HEK293 (cell line): ENCODE measurements around the gene UPB1.
A peak's percentile ranks its signal among the peaks of the same experiment; 100 is the strongest.

Experiments used
- CTCF ChIA-PET: fragments of 350-600 bp; formaldehyde crosslinking; extraction: SDS; loops from one replicate; lab custom pipeline; 2021; ENCODE audit warnings: antibody characterized with exemption; lab: Yijun Ruan, JAX
- POLR2A ChIA-PET: fragments of 300-600 bp; formaldehyde crosslinking; extraction: SDS; loops from one replicate; lab custom pipeline; 2020; ENCODE audit warnings: antibody characterized with exemption, inconsistent platforms; lab: Yijun Ruan, JAX
- H3K27ac ChIP-seq: fragments of 200-500 bp; sonication (Bioruptor generic); 2 replicates; pipeline ENCODE4 v1.5.1; 2014; ENCODE audit warnings: low read depth, low read length, control low read depth, inconsistent platforms; ENCODE audit errors: extremely low read depth
- H3K36me3 ChIP-seq, 2 experiments: fragments of 200-500 bp in 1 of 2; sonication (Bioruptor generic) in 1 of 2; 1 replicate in 1 of 2; 2 replicates in 1 of 2; pipeline ENCODE4 v1.5.1; 2014 to 2017; ENCODE audit warnings: inconsistent platforms in 2 of 2, low read length in 2 of 2; ENCODE audit not compliant: control insufficient read depth in 2 of 2, insufficient read depth in 1 of 2
- H3K4me1 ChIP-seq: fragments of 200-500 bp; sonication (Bioruptor generic); 2 replicates; pipeline ENCODE4 v1.5.1; 2014; ENCODE audit warnings: mild to moderate bottlenecking, low read length, inconsistent platforms; ENCODE audit not compliant: control insufficient read depth, insufficient read depth
- H3K4me3 ChIP-seq: 2 replicates; pipeline ENCODE4 v1.5.1; 2011; ENCODE audit warnings: low read depth, mild to moderate bottlenecking, control low read depth, low read length, moderate library complexity
- H3K9me3 ChIP-seq: fragments of 200-500 bp; sonication (Bioruptor generic); 2 replicates; pipeline ENCODE4 v1.5.1; 2014; ENCODE audit warnings: low read depth, low read length, inconsistent platforms; ENCODE audit not compliant: control insufficient read depth, insufficient read depth
- FEZF1 ChIP-seq: fragments of 450-650 bp; formaldehyde crosslinking; IDR thresholded peaks from 2 replicates; pipeline ENCODE4 v1.5.1; 2016; ENCODE audit warnings: missing biosample characterization, missing genetic modification characterization
- HOXD13 ChIP-seq: sonication (generic); formaldehyde crosslinking; IDR thresholded peaks from 2 replicates; pipeline ENCODE4 v1.8.0; 2022; ENCODE audit warnings: missing genetic modification reagents, borderline replicate concordance
- MEIS1 ChIP-seq: sonication (generic); formaldehyde crosslinking; IDR thresholded peaks from 2 replicates; pipeline ENCODE4 v1.8.1; 2022; ENCODE audit warnings: missing genetic modification reagents, mild to moderate bottlenecking, borderline replicate concordance
- MZF1 ChIP-seq: fragments of 450-650 bp; formaldehyde crosslinking; IDR thresholded peaks from 2 replicates; pipeline ENCODE4 v1.5.1; 2017; ENCODE audit warnings: missing biosample characterization, missing genetic modification characterization, borderline replicate concordance
- OVOL3 ChIP-seq: fragments of 450-650 bp; formaldehyde crosslinking; IDR thresholded peaks from 2 replicates; pipeline ENCODE4 v1.5.1; 2016; ENCODE audit warnings: missing biosample characterization, missing genetic modification characterization
- SCRT1 ChIP-seq: fragments of 450-650 bp; formaldehyde crosslinking; IDR thresholded peaks from 2 replicates; pipeline ENCODE4 v1.5.1; 2016; ENCODE audit warnings: missing biosample characterization, missing genetic modification characterization, borderline replicate concordance
- SCRT2 ChIP-seq: fragments of 450-650 bp; formaldehyde crosslinking; IDR thresholded peaks from 2 replicates; pipeline ENCODE4 v1.5.1; 2016; ENCODE audit warnings: missing biosample characterization, missing genetic modification characterization
- SP3 ChIP-seq: fragments of 450-650 bp; formaldehyde crosslinking; IDR thresholded peaks from 2 replicates; pipeline ENCODE4 v1.5.1; 2016; ENCODE audit warnings: missing biosample characterization, missing genetic modification characterization
- ZFP3 ChIP-seq: fragments of 450-650 bp; formaldehyde crosslinking; IDR thresholded peaks from 2 replicates; pipeline ENCODE4 v1.5.1; 2016; ENCODE audit warnings: low read depth, missing biosample characterization, missing genetic modification characterization
- ZNF121 ChIP-seq: fragments of 450-650 bp; formaldehyde crosslinking; IDR thresholded peaks from 2 replicates; pipeline ENCODE4 v1.5.1; 2016; ENCODE audit warnings: missing biosample characterization, missing genetic modification characterization
- ZNF239 ChIP-seq: fragments of 450-650 bp; formaldehyde crosslinking; IDR thresholded peaks from 2 replicates; pipeline ENCODE4 v1.5.1; 2016; ENCODE audit warnings: missing biosample characterization, missing genetic modification characterization
- ZNF302 ChIP-seq: fragments of 450-650 bp; formaldehyde crosslinking; IDR thresholded peaks from 2 replicates; pipeline ENCODE4 v1.5.1; 2016; ENCODE audit warnings: missing biosample characterization, missing genetic modification characterization, low read depth
- ZNF311 ChIP-seq: fragments of 450-650 bp; formaldehyde crosslinking; IDR thresholded peaks from 2 replicates; pipeline ENCODE4 v1.5.1; 2017; ENCODE audit warnings: missing biosample characterization, missing genetic modification characterization, borderline replicate concordance
- ZNF391 ChIP-seq: fragments of 450-650 bp; formaldehyde crosslinking; IDR thresholded peaks from 2 replicates; pipeline ENCODE4 v1.5.1; 2016; ENCODE audit warnings: low read depth, missing biosample characterization, missing genetic modification characterization, borderline replicate concordance
- ZNF394 ChIP-seq: fragments of 450-650 bp; formaldehyde crosslinking; IDR thresholded peaks from 2 replicates; pipeline ENCODE4 v1.5.1; 2016; ENCODE audit warnings: missing biosample characterization, missing genetic modification characterization, mild to moderate bottlenecking, moderate library complexity, borderline replicate concordance
- ZNF449 ChIP-seq: fragments of 450-650 bp; formaldehyde crosslinking; IDR thresholded peaks from 2 replicates; pipeline ENCODE4 v1.5.1; 2017; ENCODE audit warnings: missing biosample characterization, mild to moderate bottlenecking, missing genetic modification characterization, moderate library complexity
- ZNF521 ChIP-seq: fragments of 450-650 bp; formaldehyde crosslinking; IDR thresholded peaks from 2 replicates; pipeline ENCODE4 v1.5.1; 2017; ENCODE audit warnings: missing biosample characterization, mild to moderate bottlenecking, missing genetic modification characterization
- ZNF529 ChIP-seq: fragments of 450-650 bp; formaldehyde crosslinking; IDR thresholded peaks from 2 replicates; pipeline ENCODE4 v1.5.1; 2017; ENCODE audit warnings: missing genetic modification characterization, missing biosample characterization; ENCODE audit not compliant: insufficient replicate concordance
- ZNF544 ChIP-seq: fragments of 450-650 bp; formaldehyde crosslinking; IDR thresholded peaks from 2 replicates; pipeline ENCODE4 v1.5.0; 2017; ENCODE audit warnings: missing biosample characterization, missing genetic modification characterization
- ZNF560 ChIP-seq: fragments of 450-650 bp; formaldehyde crosslinking; IDR thresholded peaks from 2 replicates; pipeline ENCODE4 v1.5.1; 2017; ENCODE audit warnings: missing biosample characterization, missing genetic modification characterization, borderline replicate concordance
- ZNF658 ChIP-seq: fragments of 450-650 bp; formaldehyde crosslinking; IDR thresholded peaks from 2 replicates; pipeline ENCODE4; 2016; ENCODE audit warnings: missing biosample characterization, missing genetic modification characterization
- ZNF76 ChIP-seq: fragments of 450-650 bp; formaldehyde crosslinking; IDR thresholded peaks from 2 replicates; pipeline ENCODE4; 2016; ENCODE audit warnings: low read depth, missing biosample characterization, missing genetic modification characterization, borderline replicate concordance
- ZSCAN16 ChIP-seq: fragments of 450-650 bp; formaldehyde crosslinking; IDR thresholded peaks from 2 replicates; pipeline ENCODE4 v1.5.1; 2016; ENCODE audit warnings: missing biosample characterization, missing genetic modification characterization
- TF ChIP-seq, protein P1 (sequence below): fragments of 450-650 bp; formaldehyde crosslinking; IDR thresholded peaks from 2 replicates; pipeline ENCODE4 v1.5.1; 2016; ENCODE audit warnings: missing biosample characterization, missing genetic modification characterization
- TF ChIP-seq, protein P2 (sequence below): fragments of 450-650 bp; formaldehyde crosslinking; IDR thresholded peaks from 2 replicates; pipeline ENCODE4 v1.5.1; 2016; ENCODE audit warnings: missing biosample characterization, missing genetic modification characterization
- TF ChIP-seq, protein P3 (sequence below): fragments of 450-650 bp; formaldehyde crosslinking; IDR thresholded peaks from 2 replicates; pipeline ENCODE4 v1.5.1; 2016; ENCODE audit warnings: missing biosample characterization, missing genetic modification characterization
- TF ChIP-seq, protein P4 (sequence below): fragments of 450-650 bp; formaldehyde crosslinking; IDR thresholded peaks from 2 replicates; pipeline ENCODE4 v1.5.1; 2016; ENCODE audit warnings: missing biosample characterization, missing genetic modification characterization

Gene UPB1

DNA sequence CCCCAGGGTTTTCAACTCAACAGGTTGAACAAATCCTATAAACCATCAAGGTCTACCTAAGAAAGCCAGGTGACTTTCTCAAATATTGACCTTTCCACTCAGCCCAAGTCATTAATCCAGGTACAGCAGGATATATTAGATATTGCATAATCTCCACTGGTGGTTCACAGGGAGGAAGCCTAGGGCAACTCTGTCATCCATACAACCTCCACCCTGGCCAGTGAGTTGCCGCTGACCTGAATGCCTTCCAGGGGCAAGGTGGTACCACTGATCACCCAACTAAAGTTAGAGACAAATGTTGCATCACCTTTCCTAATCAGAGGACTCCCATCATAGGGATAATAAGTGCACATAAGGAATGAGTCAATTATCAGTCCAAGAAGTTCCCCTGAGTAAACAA is 36.9 kb downstream of the UPB1 start:
- Histone ChIP-seq H3K36me3 (no peaks in the 10 kb centered on the region), H3K4me3 (no peak overlapping the region), H3K4me1 (no peaks in the 10 kb centered on the region), H3K27ac (no peak overlapping the region), H3K9me3 (no peaks in the 10 kb centered on the region)
- ChIA-PET POLR2A (interaction anchor here (1.2 kb wide), 1 partner anchor 23 kb away, joined by 6 read pairs; the partner anchor contains the start of gene GUCD1), CTCF (interaction anchor here (1.0 kb wide), 1 partner anchor 29 kb away, joined by 3 read pairs; no protein-coding TSS in a partner anchor)
- TF ChIP-seq SCRT2 (tag by site-specific recombination) (0 out of 2 replicates have a peak, but pooled peaks have one; percentile 13), ZSCAN16 (tag by site-specific recombination) (no peak)
- TF ChIP-seq, protein P1, sequence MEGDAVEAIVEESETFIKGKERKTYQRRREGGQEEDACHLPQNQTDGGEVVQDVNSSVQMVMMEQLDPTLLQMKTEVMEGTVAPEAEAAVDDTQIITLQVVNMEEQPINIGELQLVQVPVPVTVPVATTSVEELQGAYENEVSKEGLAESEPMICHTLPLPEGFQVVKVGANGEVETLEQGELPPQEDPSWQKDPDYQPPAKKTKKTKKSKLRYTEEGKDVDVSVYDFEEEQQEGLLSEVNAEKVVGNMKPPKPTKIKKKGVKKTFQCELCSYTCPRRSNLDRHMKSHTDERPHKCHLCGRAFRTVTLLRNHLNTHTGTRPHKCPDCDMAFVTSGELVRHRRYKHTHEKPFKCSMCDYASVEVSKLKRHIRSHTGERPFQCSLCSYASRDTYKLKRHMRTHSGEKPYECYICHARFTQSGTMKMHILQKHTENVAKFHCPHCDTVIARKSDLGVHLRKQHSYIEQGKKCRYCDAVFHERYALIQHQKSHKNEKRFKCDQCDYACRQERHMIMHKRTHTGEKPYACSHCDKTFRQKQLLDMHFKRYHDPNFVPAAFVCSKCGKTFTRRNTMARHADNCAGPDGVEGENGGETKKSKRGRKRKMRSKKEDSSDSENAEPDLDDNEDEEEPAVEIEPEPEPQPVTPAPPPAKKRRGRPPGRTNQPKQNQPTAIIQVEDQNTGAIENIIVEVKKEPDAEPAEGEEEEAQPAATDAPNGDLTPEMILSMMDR: no peak

DNA sequence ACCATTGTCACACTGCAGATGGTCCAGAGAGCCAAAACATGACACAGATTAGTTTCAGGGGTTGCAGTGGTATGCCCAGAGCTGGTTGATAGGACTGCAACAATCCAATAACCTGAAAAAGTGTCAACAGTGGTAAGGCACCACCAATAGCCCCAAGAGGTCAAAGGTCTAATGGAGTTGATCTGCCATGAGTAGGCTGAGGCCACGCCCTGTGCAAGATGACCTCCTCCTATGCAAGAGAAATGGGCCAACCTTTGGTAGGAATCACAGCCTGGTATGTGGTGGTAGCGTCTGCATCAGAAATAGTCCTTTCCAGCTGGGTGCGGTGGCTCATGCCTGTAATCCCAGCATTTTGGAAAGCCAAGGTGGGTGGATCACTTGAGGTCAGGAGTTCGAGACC is 40.2 kb downstream of the UPB1 start:
- POLR2A ChIA-PET: no interaction called here
- CTCF ChIA-PET: interaction anchor here (0.6 to 1.7 kb wide), 3 partner anchors 9 to 24 kb away, joined by 3 to 13 read pairs (median 5); no protein-coding TSS in a partner anchor
- H3K27ac ChIP-seq: no peak overlapping the region
- H3K4me1 ChIP-seq: no peaks in the 10 kb centered on the region
- H3K4me3 ChIP-seq: no peak overlapping the region
- H3K9me3 ChIP-seq: no peaks in the 10 kb centered on the region
- TF ChIP-seq MEIS1 (no peak), ZNF658 (tag by site-specific recombination) (no peak), FEZF1 (no peak), ZNF560 (tag by site-specific recombination) (no peak), ZNF76 (tag by site-specific recombination) (no peak), ZNF302 (tag by site-specific recombination) (no peak), ZNF544 (no peak), ZFP3 (no peak), ZNF449 (tag by site-specific recombination) (no peak), ZNF521 (tag by site-specific recombination) (no peak), SP3 (tag by site-specific recombination) (no peak), SCRT1 (no peak)
- TF ChIP-seq, protein P2, sequence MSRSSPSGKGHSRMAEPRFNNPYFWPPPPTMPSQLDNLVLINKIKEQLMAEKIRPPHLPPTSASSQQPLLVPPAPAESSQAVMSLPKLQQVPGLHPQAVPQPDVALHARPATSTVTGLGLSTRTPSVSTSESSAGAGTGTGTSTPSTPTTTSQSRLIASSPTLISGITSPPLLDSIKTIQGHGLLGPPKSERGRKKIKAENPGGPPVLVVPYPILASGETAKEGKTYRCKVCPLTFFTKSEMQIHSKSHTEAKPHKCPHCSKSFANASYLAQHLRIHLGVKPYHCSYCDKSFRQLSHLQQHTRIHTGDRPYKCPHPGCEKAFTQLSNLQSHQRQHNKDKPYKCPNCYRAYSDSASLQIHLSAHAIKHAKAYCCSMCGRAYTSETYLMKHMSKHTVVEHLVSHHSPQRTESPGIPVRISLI: no peak
- TF ChIP-seq, protein P3, sequence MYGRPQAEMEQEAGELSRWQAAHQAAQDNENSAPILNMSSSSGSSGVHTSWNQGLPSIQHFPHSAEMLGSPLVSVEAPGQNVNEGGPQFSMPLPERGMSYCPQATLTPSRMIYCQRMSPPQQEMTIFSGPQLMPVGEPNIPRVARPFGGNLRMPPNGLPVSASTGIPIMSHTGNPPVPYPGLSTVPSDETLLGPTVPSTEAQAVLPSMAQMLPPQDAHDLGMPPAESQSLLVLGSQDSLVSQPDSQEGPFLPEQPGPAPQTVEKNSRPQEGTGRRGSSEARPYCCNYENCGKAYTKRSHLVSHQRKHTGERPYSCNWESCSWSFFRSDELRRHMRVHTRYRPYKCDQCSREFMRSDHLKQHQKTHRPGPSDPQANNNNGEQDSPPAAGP: no peak
- TF ChIP-seq, all 188 proteins: peak for 0
- peaks cover 0 to 10% of the 10 kb centered on the region in 2 experiments; a peak in 2 of 3 replicates for H3K36me3 ChIP-seq

DNA sequence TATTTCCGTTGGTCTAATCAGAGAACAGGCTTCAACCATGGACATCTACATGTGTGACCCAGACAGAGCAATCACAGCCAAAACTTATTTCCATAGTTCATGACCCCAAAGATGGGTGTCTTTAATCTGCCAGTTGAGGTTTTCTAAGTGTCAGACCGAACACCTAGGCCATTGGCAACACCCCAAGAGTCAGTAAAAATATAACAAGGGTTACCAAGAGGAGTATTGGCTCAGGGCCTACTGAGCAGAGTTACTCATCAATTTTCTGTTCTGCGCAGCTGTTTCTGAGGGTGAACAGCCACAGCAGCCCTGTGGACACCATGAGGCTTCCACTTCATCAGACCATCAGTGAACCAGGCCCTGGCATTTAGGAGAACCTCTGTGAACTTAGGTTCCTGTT is 41.0 kb downstream of the UPB1 start:
- ChIA-PET POLR2A (interaction anchor here (1.0 to 1.1 kb wide), 2 partner anchors 19 to 20 kb away, joined by 3 to 7 read pairs; partner anchors contain the start of gene GUCD1), CTCF (interaction anchor here (1.0 to 1.9 kb wide), 3 partner anchors 10 to 460 kb away, joined by 3 to 12 read pairs (median 5); no protein-coding TSS in a partner anchor)
- H3K4me3 ChIP-seq: no peak overlapping the region
- peaks cover 4 to 17% of the 10 kb centered on the region in 2 experiments for H3K36me3 ChIP-seq
- no peak overlapping the region for H3K27ac ChIP-seq
- H3K9me3 ChIP-seq: no peaks in the 10 kb centered on the region
- no peaks in the 10 kb centered on the region for H3K4me1 ChIP-seq
- TF ChIP-seq, protein P4, sequence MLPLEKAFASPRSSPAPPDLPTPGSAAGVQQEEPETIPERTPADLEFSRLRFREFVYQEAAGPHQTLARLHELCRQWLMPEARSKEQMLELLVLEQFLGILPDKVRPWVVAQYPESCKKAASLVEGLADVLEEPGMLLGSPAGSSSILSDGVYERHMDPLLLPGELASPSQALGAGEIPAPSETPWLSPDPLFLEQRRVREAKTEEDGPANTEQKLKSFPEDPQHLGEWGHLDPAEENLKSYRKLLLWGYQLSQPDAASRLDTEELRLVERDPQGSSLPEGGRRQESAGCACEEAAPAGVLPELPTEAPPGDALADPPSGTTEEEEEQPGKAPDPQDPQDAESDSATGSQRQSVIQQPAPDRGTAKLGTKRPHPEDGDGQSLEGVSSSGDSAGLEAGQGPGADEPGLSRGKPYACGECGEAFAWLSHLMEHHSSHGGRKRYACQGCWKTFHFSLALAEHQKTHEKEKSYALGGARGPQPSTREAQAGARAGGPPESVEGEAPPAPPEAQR (tag by site-specific recombination): no peak
- TF ChIP-seq ZNF394 (tag by site-specific recombination) (no peak), ZNF121 (tag by site-specific recombination) (no peak), OVOL3 (no peak), ZNF529 (tag by site-specific recombination) (no peak), MZF1 (tag by site-specific recombination) (no peak), HOXD13 (CRISPR knock-in tag) (no peak), ZNF239 (no peak), ZNF311 (no peak), ZNF391 (tag by site-specific recombination) (no peak)
